ENCODE results near the gene RAC3. TPM values are rescaled to one million over a fixed set of nuclear protein-coding genes. Genes with fewer than 3 reads are reported as not detected.

Gene RAC3
- total RNA-seq, 1 donor from 2014 or later: 46.0 TPM

DNA sequence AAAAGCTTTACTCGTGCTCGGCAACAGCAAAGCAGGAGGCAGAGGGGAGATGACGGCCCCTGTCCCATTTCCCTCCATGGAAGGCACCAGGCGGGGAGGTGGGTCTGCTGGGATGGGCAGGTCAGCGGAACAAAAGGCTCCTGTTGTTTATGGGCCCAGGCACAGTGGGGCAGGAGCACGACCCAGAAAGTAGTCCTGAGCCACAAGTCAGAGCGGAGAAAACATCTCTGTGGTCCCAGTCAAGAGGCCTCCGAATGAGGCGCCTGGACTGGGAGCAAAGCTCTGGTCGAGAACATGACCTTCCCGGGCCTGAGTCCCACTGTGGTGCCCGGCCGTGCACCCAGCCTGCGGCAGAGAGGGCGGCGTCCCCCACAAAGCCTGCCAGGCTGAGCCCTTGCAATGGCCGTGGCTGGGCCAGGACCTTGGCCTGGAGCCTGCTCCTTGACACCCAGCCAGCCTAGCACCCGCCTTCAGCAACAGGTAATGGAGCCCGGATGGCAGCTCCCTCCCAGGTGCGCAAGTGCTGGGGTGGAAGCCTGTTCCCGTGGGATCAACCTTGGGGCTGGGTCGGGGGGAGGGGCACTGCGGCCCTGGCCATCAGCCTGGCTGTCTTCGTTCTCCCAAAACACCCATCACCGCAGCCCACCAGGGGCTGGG, 16.6 kb downstream of the RAC3 start:
- no peak for DNase-seq
- TF ChIP-seq, protein P1, sequence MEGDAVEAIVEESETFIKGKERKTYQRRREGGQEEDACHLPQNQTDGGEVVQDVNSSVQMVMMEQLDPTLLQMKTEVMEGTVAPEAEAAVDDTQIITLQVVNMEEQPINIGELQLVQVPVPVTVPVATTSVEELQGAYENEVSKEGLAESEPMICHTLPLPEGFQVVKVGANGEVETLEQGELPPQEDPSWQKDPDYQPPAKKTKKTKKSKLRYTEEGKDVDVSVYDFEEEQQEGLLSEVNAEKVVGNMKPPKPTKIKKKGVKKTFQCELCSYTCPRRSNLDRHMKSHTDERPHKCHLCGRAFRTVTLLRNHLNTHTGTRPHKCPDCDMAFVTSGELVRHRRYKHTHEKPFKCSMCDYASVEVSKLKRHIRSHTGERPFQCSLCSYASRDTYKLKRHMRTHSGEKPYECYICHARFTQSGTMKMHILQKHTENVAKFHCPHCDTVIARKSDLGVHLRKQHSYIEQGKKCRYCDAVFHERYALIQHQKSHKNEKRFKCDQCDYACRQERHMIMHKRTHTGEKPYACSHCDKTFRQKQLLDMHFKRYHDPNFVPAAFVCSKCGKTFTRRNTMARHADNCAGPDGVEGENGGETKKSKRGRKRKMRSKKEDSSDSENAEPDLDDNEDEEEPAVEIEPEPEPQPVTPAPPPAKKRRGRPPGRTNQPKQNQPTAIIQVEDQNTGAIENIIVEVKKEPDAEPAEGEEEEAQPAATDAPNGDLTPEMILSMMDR (IDR thresholded peaks at IDR 0.05; ENCODE audit: partially characterized antibody, unreplicated experiment): no peak

GRCh38 chr17:82048571-82048971, 17.1 kb downstream of the RAC3 start:
- H3K36me3 Mint-ChIP-seq (ENCODE audit: unreplicated experiment): no peaks in the 10 kb centered on the region
- peaks cover 1% of the 10 kb centered on the region for H3K27me3 Mint-ChIP-seq (ENCODE audit: unreplicated experiment)
- H3K4me3 Mint-ChIP-seq (ENCODE audit: unreplicated experiment): no peak overlapping the region
- H3K9me3 Mint-ChIP-seq (ENCODE audit: unreplicated experiment): no peaks in the 10 kb centered on the region
- TF ChIP-seq, protein P1 (IDR thresholded peaks at IDR 0.05; ENCODE audit: partially characterized antibody, unreplicated experiment): no peak
- peaks cover 2% of the 10 kb centered on the region for H3K4me1 Mint-ChIP-seq (ENCODE audit: low read depth, unreplicated experiment)
- H3K27ac Mint-ChIP-seq (ENCODE audit: unreplicated experiment): no peak overlapping the region
- no peak for DNase-seq

More for the DNA sequence above, 16.6 kb downstream of the RAC3 start:
- no peaks in the 10 kb centered on the region for H3K36me3 Mint-ChIP-seq (ENCODE audit: unreplicated experiment)
- peaks cover 2% of the 10 kb centered on the region for H3K4me1 Mint-ChIP-seq (ENCODE audit: low read depth, unreplicated experiment)
- H3K27ac Mint-ChIP-seq (ENCODE audit: unreplicated experiment): no peak overlapping the region
- H3K9me3 Mint-ChIP-seq (ENCODE audit: unreplicated experiment): no peaks in the 10 kb centered on the region
- H3K27me3 Mint-ChIP-seq (ENCODE audit: unreplicated experiment): peaks cover 1% of the 10 kb centered on the region
- H3K4me3 Mint-ChIP-seq (ENCODE audit: unreplicated experiment): no peak overlapping the region

DNA sequence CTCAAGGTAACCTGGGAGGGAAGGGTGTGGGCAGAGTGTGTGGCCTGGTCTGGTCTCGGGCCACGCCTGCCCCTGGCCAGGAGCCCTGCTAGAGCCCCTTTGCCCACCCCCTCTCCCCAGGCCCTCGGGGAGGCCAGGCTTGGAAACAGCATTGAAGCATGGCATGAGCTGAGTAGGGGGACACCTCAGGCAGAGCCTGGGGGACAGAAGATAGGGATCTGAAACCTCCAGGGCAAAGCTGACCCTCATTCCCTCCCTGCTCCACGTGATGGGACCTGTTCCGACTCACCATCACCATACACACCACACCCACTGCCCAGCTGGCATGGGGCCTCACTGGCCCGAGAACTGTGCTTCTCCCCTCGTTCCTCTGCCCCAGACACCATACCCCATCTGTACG, 17.6 kb downstream of the RAC3 start:
- TF ChIP-seq, protein P1 (IDR thresholded peaks at IDR 0.05; ENCODE audit: partially characterized antibody, unreplicated experiment): no peak

DNA sequence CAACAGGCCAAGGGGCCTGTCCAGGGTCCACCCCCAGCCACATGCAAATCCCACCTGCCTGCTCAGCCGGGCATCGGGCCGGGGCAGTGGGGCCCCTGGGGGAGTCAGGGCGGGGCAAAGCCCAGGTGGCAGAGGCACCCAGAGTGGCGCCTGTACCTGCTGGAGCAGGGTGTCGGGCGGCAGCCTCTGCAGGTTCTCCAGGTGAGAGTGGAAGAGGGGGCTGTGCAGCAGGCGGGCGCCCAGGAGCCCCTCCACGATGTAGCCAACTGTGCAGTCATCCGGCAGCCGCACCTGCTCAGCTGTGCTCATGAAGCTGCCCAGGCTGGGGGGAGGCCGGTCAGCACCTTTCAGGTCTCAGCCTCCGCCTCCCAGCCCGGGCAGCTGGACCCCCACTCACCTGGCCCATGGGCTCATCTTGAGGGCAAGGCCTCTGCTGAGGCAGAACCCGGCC, 18.1 kb downstream of the RAC3 start:
- peaks cover 1% of the 10 kb centered on the region for H3K27me3 Mint-ChIP-seq (ENCODE audit: unreplicated experiment)
- TF ChIP-seq, protein P1 (IDR thresholded peaks at IDR 0.05; ENCODE audit: partially characterized antibody, unreplicated experiment): no peak
- DNase-seq: no peak
- no peaks in the 10 kb centered on the region for H3K36me3 Mint-ChIP-seq (ENCODE audit: unreplicated experiment)
- H3K4me3 Mint-ChIP-seq (ENCODE audit: unreplicated experiment): no peak overlapping the region
- H3K9me3 Mint-ChIP-seq (ENCODE audit: unreplicated experiment): no peaks in the 10 kb centered on the region
- no peak overlapping the region for H3K27ac Mint-ChIP-seq (ENCODE audit: unreplicated experiment)
- peaks cover 2% of the 10 kb centered on the region for H3K4me1 Mint-ChIP-seq (ENCODE audit: low read depth, unreplicated experiment)

More for the DNA sequence above, 17.6 kb downstream of the RAC3 start:
- DNase-seq: no peak
- Mint-ChIP-seq H3K27ac (ENCODE audit: unreplicated experiment) (no peak overlapping the region), H3K36me3 (ENCODE audit: unreplicated experiment) (no peaks in the 10 kb centered on the region), H3K27me3 (ENCODE audit: unreplicated experiment) (peaks cover 1% of the 10 kb centered on the region), H3K4me3 (ENCODE audit: unreplicated experiment) (no peak overlapping the region), H3K4me1 (ENCODE audit: low read depth, unreplicated experiment) (peaks cover 2% of the 10 kb centered on the region), H3K9me3 (ENCODE audit: unreplicated experiment) (no peaks in the 10 kb centered on the region)

GRCh38 chr17:82050152-82050760, 18.8 kb downstream of the RAC3 start:
- no peak overlapping the region for H3K27ac Mint-ChIP-seq (ENCODE audit: unreplicated experiment)
- peak overlapping the region; percentile 86 for H3K4me3 Mint-ChIP-seq (ENCODE audit: unreplicated experiment)
- TF ChIP-seq, protein P1 (IDR thresholded peaks at IDR 0.05; ENCODE audit: partially characterized antibody, unreplicated experiment): no peak
- no peaks in the 10 kb centered on the region for H3K9me3 Mint-ChIP-seq (ENCODE audit: unreplicated experiment)
- H3K36me3 Mint-ChIP-seq (ENCODE audit: unreplicated experiment): no peaks in the 10 kb centered on the region
- no peak for DNase-seq
- peaks cover 2% of the 10 kb centered on the region for H3K4me1 Mint-ChIP-seq (ENCODE audit: low read depth, unreplicated experiment)
- peaks cover 1% of the 10 kb centered on the region for H3K27me3 Mint-ChIP-seq (ENCODE audit: unreplicated experiment)

All from glutamatergic neuron (in vitro differentiated cells).